H1 (cell line): ENCODE measurements around the gene DHRS12. TPM values are rescaled to one million over a fixed set of nuclear protein-coding genes. Genes with fewer than 3 reads are reported as not detected.
A peak's percentile ranks its signal among the peaks of the same experiment; 100 is the strongest.

Experiments
- CTCF ChIA-PET: fragments of 300-600 bp; sonication (Branson Sonifier 250); formaldehyde crosslinking; loops from one replicate; lab custom pipeline; 2021; ENCODE audit not compliant: partially characterized antibody; lab: Charles Lee
- POLR2A ChIA-PET: fragments of 300-600 bp; sonication (Branson Sonifier 250); formaldehyde crosslinking; loops from one replicate; lab custom pipeline; 2021; ENCODE audit warnings: inconsistent platforms; ENCODE audit not compliant: partially characterized antibody; lab: Charles Lee
- DNase-seq, 2 experiments: peaks; one replicate each; pipeline versions ENCODE4 v3.0.0 to v3.0.0-alpha.2; 2010 to 2022; ENCODE audit warnings: low spot score in 2 of 2, low read depth in 1 of 2, mixed read lengths in 1 of 2
- FAIRE-seq: peaks from 2 replicates; lab custom pipeline; 2011; peaks lifted over from hg19 to GRCh38; lab: Jason Lieb, UNC
- H2AFZ ChIP-seq: 2 replicates; pipeline ENCODE4 v1.8.1; 2012; ENCODE audit warnings: low read length, inconsistent platforms
- H2AK5ac ChIP-seq: 2 replicates; pipeline ENCODE4 v1.6.1; 2013; ENCODE audit warnings: low read depth, low read length
- H2BK120ac ChIP-seq: replicated peaks from 2 replicates; pipeline ENCODE3; 2013; ENCODE audit warnings: low read depth, low read length, inconsistent platforms
- H2BK12ac ChIP-seq: 2 replicates; pipeline ENCODE4 v1.6.1; 2013; ENCODE audit warnings: low read depth, low read length
- H2BK15ac ChIP-seq: 2 replicates; pipeline ENCODE4 v1.6.1; 2013; ENCODE audit warnings: low read length
- H2BK20ac ChIP-seq: 2 replicates; pipeline ENCODE4 v1.6.1; 2013; ENCODE audit warnings: low read length
- H2BK5ac ChIP-seq: 2 replicates; pipeline ENCODE4 v1.6.1; 2013; ENCODE audit warnings: low read depth, low read length
- H3K14ac ChIP-seq: 2 replicates; pipeline ENCODE4 v1.6.1; 2013; ENCODE audit warnings: inconsistent platforms; ENCODE audit not compliant: insufficient read length
- H3K18ac ChIP-seq: 2 replicates; pipeline ENCODE4 v1.6.1; 2013; ENCODE audit warnings: low read length; ENCODE audit errors: extremely low read depth
- H3K23ac ChIP-seq: 2 replicates; pipeline ENCODE4 v1.6.1; 2013; ENCODE audit warnings: inconsistent platforms; ENCODE audit not compliant: insufficient read length
- H3K23me2 ChIP-seq: 2 replicates; pipeline ENCODE4 v1.6.1; 2013; ENCODE audit warnings: low read depth, low read length
- H3K27ac ChIP-seq: 2 replicates; pipeline ENCODE4 v1.6.1; 2011; ENCODE audit warnings: low read depth, low read length, inconsistent platforms
- H3K27me3 ChIP-seq, 4 experiments: replicated peaks in 1 of 4; 1 replicate in 1 of 4; 2 replicates in 3 of 4; pipeline versions ENCODE4 v1.6.1 to v1.8.1; 2011 to 2013; ENCODE audit warnings: low read length in 3 of 4, mild to moderate bottlenecking in 3 of 4, inconsistent platforms in 2 of 4, mixed read lengths in 2 of 4, moderate library complexity in 1 of 4; ENCODE audit not compliant: control insufficient read depth in 3 of 4, insufficient read depth in 3 of 4; ENCODE audit errors: extremely low read depth in 1 of 4
- H3K36me3 ChIP-seq, 4 experiments: 2 replicates each; pipeline versions ENCODE4 v1.6.1 to v1.8.1; 2011 to 2013; ENCODE audit warnings: mild to moderate bottlenecking in 4 of 4, low read length in 3 of 4, moderate library complexity in 2 of 4, control low read depth in 1 of 4, inconsistent platforms in 1 of 4; ENCODE audit not compliant: insufficient read depth in 4 of 4, control insufficient read depth in 2 of 4
- H3K4ac ChIP-seq: replicated peaks from 2 replicates; pipeline ENCODE3; 2013; ENCODE audit warnings: low read length, low read depth, mixed read lengths, inconsistent platforms; ENCODE audit not compliant: insufficient read length
- H3K4me1 ChIP-seq, 4 experiments: replicated peaks in 1 of 4; 1 replicate in 1 of 4; 2 replicates in 3 of 4; pipeline versions ENCODE4 v1.6.1 to v1.8.1; 2011 to 2013; ENCODE audit warnings: low read length in 3 of 4, inconsistent platforms in 2 of 4, mixed read lengths in 1 of 4; ENCODE audit not compliant: insufficient read depth in 4 of 4, control insufficient read depth in 3 of 4
- H3K4me2 ChIP-seq, 2 experiments: 2 replicates each; pipeline versions ENCODE4 v1.6.1 to v1.8.1; 2011 to 2013; ENCODE audit warnings: low read depth in 2 of 2, low read length in 2 of 2, control low read depth in 1 of 2, inconsistent platforms in 1 of 2, mild to moderate bottlenecking in 1 of 2; ENCODE audit not compliant: insufficient read depth in 1 of 2
- H3K4me3 ChIP-seq, 4 experiments: fragments of 200-600, 300-600 bp in 1 of 4; sonication (generic), shearing (Covaris generic), sonication (Bioruptor Twin) in 1 of 4; 2 replicates each; pipeline versions ENCODE4 v1.5.1 to v1.8.1; 2011 to 2016; ENCODE audit warnings: low read length in 4 of 4, low read depth in 3 of 4, control low read depth in 2 of 4, inconsistent platforms in 2 of 4, mild to moderate bottlenecking in 2 of 4, mixed read lengths in 1 of 4, moderate library complexity in 1 of 4; ENCODE audit not compliant: insufficient read depth in 2 of 4; ENCODE audit errors: extremely low read depth in 1 of 4
- H3K56ac ChIP-seq: replicated peaks from 2 replicates; pipeline ENCODE3; 2013; ENCODE audit warnings: low read depth, mild to moderate bottlenecking, mixed read lengths, low read length, inconsistent platforms; ENCODE audit not compliant: insufficient read length
- H3K79me1 ChIP-seq: 2 replicates; pipeline ENCODE4 v1.6.1; 2013; ENCODE audit warnings: low read depth, low read length, control low read depth
- H3K79me2 ChIP-seq, 2 experiments: 2 replicates each; pipeline versions ENCODE4 v1.6.1 to v1.8.1; 2012 to 2013; ENCODE audit warnings: low read length in 2 of 2, mild to moderate bottlenecking in 2 of 2, inconsistent platforms in 1 of 2; ENCODE audit not compliant: insufficient read depth in 2 of 2, control insufficient read depth in 1 of 2
- H3K9ac ChIP-seq, 4 experiments: replicated peaks in 1 of 4; 1 replicate in 1 of 4; 2 replicates in 3 of 4; pipeline versions ENCODE4 v1.6.1 to v1.8.1; 2011 to 2013; ENCODE audit warnings: low read depth in 3 of 4, low read length in 3 of 4, control low read depth in 2 of 4, mild to moderate bottlenecking in 2 of 4, moderate library complexity in 2 of 4, inconsistent platforms in 1 of 4; ENCODE audit errors: extremely low read depth in 1 of 4
- H3K9me3 ChIP-seq, 2 experiments: 2 replicates each; pipeline versions ENCODE4 v1.6.1 to v1.8.1; 2012 to 2013; ENCODE audit warnings: mild to moderate bottlenecking in 2 of 2, moderate library complexity in 2 of 2, control low read depth in 1 of 2, inconsistent platforms in 1 of 2, low read depth in 1 of 2, low read length in 1 of 2, mixed read lengths in 1 of 2; ENCODE audit not compliant: insufficient read depth in 2 of 2
- H4K20me1 ChIP-seq, 2 experiments: replicated peaks in 1 of 2; 2 replicates each; pipeline versions ENCODE3 to v1.8.1; 2011 to 2013; ENCODE audit warnings: inconsistent platforms in 2 of 2, low read length in 2 of 2, mild to moderate bottlenecking in 1 of 2; ENCODE audit not compliant: insufficient read depth in 2 of 2, control insufficient read depth in 1 of 2
- H4K5ac ChIP-seq: 2 replicates; pipeline ENCODE4 v1.6.1; 2013; ENCODE audit warnings: low read length, low read depth, mixed read lengths, inconsistent platforms; ENCODE audit not compliant: insufficient read length
- H4K8ac ChIP-seq: 2 replicates; pipeline ENCODE4 v1.8.0; 2013; ENCODE audit warnings: mild to moderate bottlenecking, moderate library complexity, low read length, inconsistent platforms; ENCODE audit not compliant: insufficient read depth; ENCODE audit errors: extremely low read depth
- H4K91ac ChIP-seq: replicated peaks from 2 replicates; pipeline ENCODE3; 2013; ENCODE audit warnings: low read length, mixed read lengths, inconsistent platforms; ENCODE audit not compliant: insufficient read length
- CREB1 ChIP-seq: IDR thresholded peaks from 2 replicates; pipeline ENCODE4 v1.6.1; 2012; ENCODE audit warnings: inconsistent platforms
- RAD21 ChIP-seq, 2 experiments: IDR thresholded peaks in 1 of 2; conservative IDR thresholded peaks in 1 of 2; 2 replicates each; pipeline ENCODE4 v1.6.1; 2011; ENCODE audit warnings: low read depth in 2 of 2, low read length in 2 of 2, improper control_type of control experiment in 1 of 2, inconsistent platforms in 1 of 2, mild to moderate bottlenecking in 1 of 2, moderate library complexity in 1 of 2
- WGBS, 2 experiments: shearing (Covaris generic) in 1 of 2; methylation state at CpG; one replicate each; pipeline versions ENCODE4 v1.1.6 to v1.1.7; 2013 to 2015; ENCODE audit warnings: low lambda C conversion rate in 2 of 2, mixed read lengths in 2 of 2, inconsistent platforms in 1 of 2, low coverage in 1 of 2, missing lambda C conversion rate in 1 of 2; ENCODE audit not compliant: insufficient replicate concordance in 2 of 2, insufficient coverage in 1 of 2, insufficient read length in 1 of 2; ENCODE audit errors: extremely low coverage in 1 of 2, missing lambda C conversion rate in 1 of 2; 5-methylcytosine and 5-hydroxymethylcytosine counted together
- polyA plus RNA-seq, 7 experiments: library from polyadenylated mRNA; depleted of rRNA in 3 of 7; stranded (reverse) in 5 of 7; unstranded in 2 of 7; fragments of >200 nt in 5 of 7; fragments of 200-250 nt in 2 of 7; gene quantifications; 1 replicate in 5 of 7; 2 replicates in 1 of 7; 4 replicates in 1 of 7; pipeline versions ENCODE4 v1.2.1 to v1.2.3, GENCODE V29; 2011 to 2013; ENCODE audit warnings: missing spikeins in 2 of 7, mixed read lengths in 2 of 7
- total RNA-seq: library from RNA; stranded (reverse); fragmentation: NEBNext Ultra II Directional; extraction: Animal tissue kit (Norgen Biotek cat#: 25700); gene quantifications from 2 replicates; pipeline ENCODE4 v1.2.1, GENCODE V29; 2021
- TF ChIP-seq, protein P1 (sequence below), 3 experiments: IDR thresholded peaks; 1 replicate in 2 of 3; 2 replicates in 1 of 3; pipeline versions ENCODE4 v1.5.1 to v1.6.1; 2011; ENCODE audit warnings: low read length in 3 of 3, mild to moderate bottlenecking in 3 of 3, inconsistent platforms in 2 of 3, low read depth in 1 of 3, moderate library complexity in 1 of 3; ENCODE audit not compliant: insufficient read depth in 1 of 3; ENCODE audit errors: control extremely low read depth in 1 of 3

Gene DHRS12
- total and polyA plus RNA-seq, 2 of the 8 experiments (the other 6 are each of a cell fraction or from before 2014, with no cell fraction given) = 8.7 TPM

DNA sequence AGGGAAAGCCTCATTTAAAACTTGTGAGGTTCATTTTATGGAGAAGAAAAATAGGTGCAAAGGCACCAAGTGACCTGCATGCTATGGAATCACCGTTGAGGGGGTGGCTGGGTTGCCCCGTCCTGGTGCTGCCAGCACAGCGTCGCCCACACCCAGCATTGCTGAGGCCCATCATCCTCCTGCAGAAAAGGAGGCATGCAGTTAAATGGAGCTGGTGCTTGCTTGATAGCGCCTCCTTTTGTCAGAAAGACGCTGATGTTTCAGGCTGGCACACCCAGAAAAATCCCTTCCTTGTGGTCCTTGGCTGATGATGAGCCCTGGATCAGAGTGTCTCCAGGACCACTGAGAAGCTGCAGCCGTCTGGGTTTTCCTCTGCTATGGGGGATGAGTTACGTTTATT is 36.9 kb downstream of the DHRS12 start:
- no peak overlapping the region for H4K8ac ChIP-seq
- 72% methylated on average over 8 of the region's 8 CpGs; no CpG with 5 or more reads in 1 of the 2 experiments for WGBS, 2 experiments
- no peak overlapping the region for H2AK5ac ChIP-seq
- H2AFZ ChIP-seq = no peak overlapping the region
- TF ChIP-seq, protein P1, sequence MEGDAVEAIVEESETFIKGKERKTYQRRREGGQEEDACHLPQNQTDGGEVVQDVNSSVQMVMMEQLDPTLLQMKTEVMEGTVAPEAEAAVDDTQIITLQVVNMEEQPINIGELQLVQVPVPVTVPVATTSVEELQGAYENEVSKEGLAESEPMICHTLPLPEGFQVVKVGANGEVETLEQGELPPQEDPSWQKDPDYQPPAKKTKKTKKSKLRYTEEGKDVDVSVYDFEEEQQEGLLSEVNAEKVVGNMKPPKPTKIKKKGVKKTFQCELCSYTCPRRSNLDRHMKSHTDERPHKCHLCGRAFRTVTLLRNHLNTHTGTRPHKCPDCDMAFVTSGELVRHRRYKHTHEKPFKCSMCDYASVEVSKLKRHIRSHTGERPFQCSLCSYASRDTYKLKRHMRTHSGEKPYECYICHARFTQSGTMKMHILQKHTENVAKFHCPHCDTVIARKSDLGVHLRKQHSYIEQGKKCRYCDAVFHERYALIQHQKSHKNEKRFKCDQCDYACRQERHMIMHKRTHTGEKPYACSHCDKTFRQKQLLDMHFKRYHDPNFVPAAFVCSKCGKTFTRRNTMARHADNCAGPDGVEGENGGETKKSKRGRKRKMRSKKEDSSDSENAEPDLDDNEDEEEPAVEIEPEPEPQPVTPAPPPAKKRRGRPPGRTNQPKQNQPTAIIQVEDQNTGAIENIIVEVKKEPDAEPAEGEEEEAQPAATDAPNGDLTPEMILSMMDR (IDR thresholded peaks at IDR 0.05; ENCODE audit: control extremely low read depth in 1 of 3, insufficient read depth in 1 of 3, low read depth in 1 of 3, low read length in 3 of 3) = peak in 2 of 3 experiments; percentile 66 to 84; a peak in 3 of 4 replicates
- TF ChIP-seq RAD21 (IDR thresholded peaks at IDR 0.05 in 1 of 2, conservative IDR thresholded peaks at IDR 0.05 in 1 of 2; ENCODE audit: low read depth in 2 of 2, low read length in 2 of 2) = peak; percentile 75 to 77
- TF ChIP-seq CREB1 = no peak
- H3K36me3 ChIP-seq = peaks cover 0 to 6% (median 0%) of the 10 kb centered on the region in 4 experiments; a peak in 1 of 8 replicates
- CTCF ChIA-PET = interaction anchor here (0.8 to 4.3 kb wide), 16 partner anchors 9 to 617 kb away, joined by 3 to 38 read pairs (median 4); no protein-coding TSS in a partner anchor
- no peak overlapping the region for H3K14ac ChIP-seq
- no peaks in the 10 kb centered on the region for H3K27me3 ChIP-seq
- POLR2A ChIA-PET = interaction anchor here (0.9 to 2.5 kb wide), 5 partner anchors 10 to 314 kb away, joined by 3 to 11 read pairs (median 3); partner anchors contain the start of gene INTS6
- no peak overlapping the region for H3K27ac ChIP-seq
- H3K56ac ChIP-seq = no peak overlapping the region
- H4K5ac ChIP-seq = no peak overlapping the region
- no peak for DNase-seq
- H3K4me1 ChIP-seq = peaks cover 7 to 12% (median 9%) of the 10 kb centered on the region in 4 experiments
- H3K4me3 ChIP-seq = no peak overlapping the region
- H2BK12ac ChIP-seq = no peak overlapping the region
- no peak overlapping the region for H2BK5ac ChIP-seq
- H4K20me1 ChIP-seq = peaks cover 0 to 3% of the 10 kb centered on the region in 2 experiments
- H3K18ac ChIP-seq = no peak overlapping the region
- H3K23me2 ChIP-seq = no peaks in the 10 kb centered on the region
- H3K4ac ChIP-seq = no peak overlapping the region
- H3K79me1 ChIP-seq = no peaks in the 10 kb centered on the region
- H4K91ac ChIP-seq = no peak overlapping the region
- FAIRE-seq = peak; percentile 19
- H3K79me2 ChIP-seq = no peaks in the 10 kb centered on the region
- no peaks in the 10 kb centered on the region for H3K9me3 ChIP-seq
- H2BK15ac ChIP-seq = no peak overlapping the region
- H2BK20ac ChIP-seq = no peak overlapping the region
- H3K9ac ChIP-seq = no peak overlapping the region
- no peak overlapping the region for H3K23ac ChIP-seq
- no peak overlapping the region for H3K4me2 ChIP-seq
- H2BK120ac ChIP-seq = no peak overlapping the region
